NCI-H1105 treated with DMSO at 0.1 percent for 48 hours (cell line): ENCODE results near the gene CXorf66.
"Not testable (repeated sequence)": the region's sequence is repeated elsewhere in the genome, so short reads cannot be mapped to it uniquely, and the experiment has no call there.

ENCODE experiments used
- DNase-seq: peaks from one replicate; lab custom pipeline; 2025; lab: John Stamatoyannopoulos, UW

The CXorf66 gene

DNA sequence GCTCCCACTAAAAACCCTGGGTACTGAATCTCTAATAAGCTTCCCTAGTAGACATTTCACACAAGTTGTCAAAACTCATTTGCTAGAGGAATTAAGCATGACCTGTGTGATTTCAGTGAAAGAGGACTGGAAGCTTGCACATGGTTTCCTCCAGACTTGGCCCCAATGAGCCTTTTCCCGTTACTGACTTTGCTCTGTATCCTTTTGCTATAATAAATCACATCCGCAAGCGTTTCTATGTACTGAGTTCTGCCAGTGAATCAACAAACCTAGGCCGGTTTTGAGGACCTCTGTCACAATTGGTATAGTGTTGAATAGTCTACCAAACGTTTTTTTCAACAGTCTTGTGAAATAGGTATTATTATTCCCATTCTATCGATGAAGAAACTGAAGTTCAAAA is 40.6 kb downstream of the CXorf66 start:
- DNase-seq: no peak

DNA sequence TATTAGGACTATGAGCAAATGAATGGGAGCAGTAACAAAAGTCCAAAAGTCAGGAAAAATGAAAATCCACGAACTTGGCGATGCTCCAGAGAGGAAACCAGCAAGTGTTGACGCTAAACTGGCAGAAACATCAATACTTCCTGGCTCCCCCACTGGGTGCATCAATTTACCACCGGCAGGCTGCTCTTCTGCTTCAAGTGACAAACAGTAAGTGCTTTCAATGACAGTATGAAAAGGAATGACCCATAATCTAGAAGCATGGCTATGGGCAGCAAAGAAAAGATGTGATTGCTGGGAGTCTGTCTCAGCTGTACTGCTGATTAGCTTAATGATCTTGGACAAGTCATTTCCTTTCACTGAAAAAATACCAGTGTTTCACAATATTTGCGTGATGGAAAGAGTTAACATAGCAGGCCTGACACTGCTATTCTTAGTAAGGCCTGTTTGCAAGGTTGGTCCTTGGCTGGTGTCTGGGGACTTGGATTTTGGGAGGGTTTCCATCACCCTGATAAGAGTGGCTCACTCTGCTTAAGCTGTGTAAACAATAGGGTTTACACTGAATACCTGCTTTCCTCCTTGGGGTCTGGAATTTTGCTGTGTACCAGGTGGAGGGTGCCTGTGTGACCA is 41.1 kb downstream of the CXorf66 start:
- DNase-seq: no peak

DNA sequence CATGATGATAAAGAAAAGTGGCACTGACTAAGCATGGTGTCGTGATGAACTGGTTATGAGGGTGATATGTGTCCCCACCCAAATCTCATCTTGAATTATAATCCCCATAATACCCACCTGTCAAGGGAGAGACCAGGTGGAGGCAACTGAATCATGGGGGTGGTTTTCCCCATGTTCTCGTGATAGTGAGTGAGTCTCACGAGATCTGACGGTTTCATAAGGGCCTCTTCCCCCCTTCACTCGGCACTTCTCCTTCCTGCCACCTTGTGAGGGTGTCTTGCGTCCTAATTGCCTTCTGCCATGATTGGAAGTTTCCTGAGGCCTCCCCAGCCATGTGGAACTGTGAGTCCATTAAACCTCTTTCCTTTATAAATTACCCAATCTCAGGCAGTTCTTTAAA is 44.2 kb downstream of the CXorf66 start:
- DNase-seq: not testable (repeated sequence)

DNA sequence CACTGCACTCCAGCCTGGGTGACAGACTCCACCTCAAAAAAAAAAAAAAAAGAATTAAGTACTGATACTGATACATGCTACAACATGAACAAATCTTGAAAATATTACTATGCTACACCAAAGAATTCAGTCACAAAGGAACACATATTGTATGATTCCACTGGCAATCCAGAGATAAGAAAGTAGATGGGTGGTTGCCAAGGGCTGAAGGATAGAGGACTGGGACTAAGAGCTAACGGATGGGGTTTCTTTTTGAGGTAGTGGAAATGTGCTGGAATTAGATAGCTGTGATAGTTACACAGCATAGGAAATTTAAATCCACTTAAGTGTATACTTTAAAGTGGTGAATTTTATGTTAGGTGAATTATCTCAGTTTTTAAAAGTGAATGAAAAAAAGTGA is 45.0 kb downstream of the CXorf66 start:
- no peak for DNase-seq

DNA sequence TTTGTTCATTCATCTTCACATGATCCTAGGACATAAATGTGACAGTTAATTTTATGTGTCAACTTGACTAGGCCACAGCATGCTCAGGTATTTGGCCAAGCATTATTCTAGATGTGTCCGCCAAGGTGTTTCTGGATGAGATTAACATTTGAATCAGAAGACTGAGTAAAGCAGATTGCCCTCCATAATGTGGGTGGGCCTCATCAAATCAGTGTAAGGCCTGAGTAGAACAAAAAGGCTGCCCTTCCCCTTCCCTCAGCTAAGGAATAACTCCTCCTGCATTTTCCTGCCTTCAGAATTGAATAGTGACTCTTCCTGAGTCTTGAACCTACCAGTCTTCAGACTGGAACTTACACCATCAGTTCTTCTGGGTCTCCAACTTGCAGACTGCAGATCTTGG is 50.9 kb downstream of the CXorf66 start:
- DNase-seq: no peak

DNA sequence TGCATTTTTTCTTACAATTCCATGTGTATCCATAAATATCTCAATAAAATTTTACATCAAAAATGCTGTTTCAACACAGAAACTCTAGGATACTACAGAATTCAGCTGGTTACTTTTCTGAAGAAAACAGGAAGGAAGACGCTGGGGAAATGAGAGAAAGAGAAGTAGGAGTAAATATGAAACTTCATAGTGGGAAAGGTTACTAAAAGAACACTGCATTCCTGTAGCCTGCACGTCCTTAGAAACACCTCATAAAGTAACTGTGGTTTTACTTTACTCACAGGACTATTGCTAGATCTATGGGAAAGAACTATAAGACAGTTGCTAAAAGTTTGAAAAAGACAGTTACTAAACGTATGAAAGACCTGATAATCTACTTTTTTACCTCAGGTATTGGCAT is 55.6 kb downstream of the CXorf66 start:
- no peak for DNase-seq

DNA sequence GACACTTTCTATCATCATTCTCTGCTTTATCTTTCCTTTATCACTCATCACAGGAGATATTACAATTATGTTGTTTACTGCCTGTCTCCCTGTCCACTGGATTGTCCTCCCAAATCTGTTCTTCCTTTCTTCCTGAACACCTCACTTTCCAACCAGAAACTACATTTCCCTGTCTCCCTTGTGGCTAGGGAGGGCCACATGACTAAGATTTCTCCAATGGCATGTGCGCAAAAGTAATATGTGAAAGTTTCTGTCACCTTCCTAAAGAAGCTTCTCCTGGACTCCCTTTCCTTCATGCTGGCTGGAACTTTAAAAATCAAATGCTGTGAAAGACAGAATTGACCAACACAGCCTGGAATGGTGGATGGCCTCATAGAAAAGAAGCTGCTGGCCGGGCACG is 58.2 kb downstream of the CXorf66 start:
- DNase-seq: no peak

DNA sequence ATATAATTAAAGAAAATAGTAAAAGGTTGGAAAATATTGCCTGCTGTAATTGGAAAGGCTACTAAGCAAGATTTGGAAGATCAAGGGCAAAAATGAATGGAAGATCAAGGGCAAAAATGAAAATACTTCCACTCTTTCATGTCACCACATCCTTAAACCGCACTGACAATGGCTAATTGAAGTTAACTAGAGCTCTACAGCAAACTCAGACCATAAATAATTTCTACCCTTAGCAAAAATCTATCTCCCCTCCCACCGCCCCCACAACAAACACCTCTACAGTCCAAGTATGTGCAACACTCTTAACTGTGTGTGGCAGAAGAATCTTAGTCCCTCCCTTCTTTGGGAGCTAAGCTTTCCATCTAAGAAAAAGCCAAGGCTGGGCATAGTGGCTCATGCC is 59.6 kb downstream of the CXorf66 start:
- DNase-seq: no peak
